Erythroblast (primary cell): Measurements from ENCODE around the gene MPLKIP.

ENCODE experiments used
- GATA1 ChIP-seq: IDR thresholded peaks from 2 replicates; pipeline ENCODE4 v1.6.1; 2011; ENCODE audit warnings: low read depth, mild to moderate bottlenecking, control low read depth, low read length, moderate library complexity
- POLR2A ChIP-seq: IDR thresholded peaks from 2 replicates; pipeline ENCODE4 v1.6.1; 2011; ENCODE audit warnings: mild to moderate bottlenecking, low read length

DNA sequence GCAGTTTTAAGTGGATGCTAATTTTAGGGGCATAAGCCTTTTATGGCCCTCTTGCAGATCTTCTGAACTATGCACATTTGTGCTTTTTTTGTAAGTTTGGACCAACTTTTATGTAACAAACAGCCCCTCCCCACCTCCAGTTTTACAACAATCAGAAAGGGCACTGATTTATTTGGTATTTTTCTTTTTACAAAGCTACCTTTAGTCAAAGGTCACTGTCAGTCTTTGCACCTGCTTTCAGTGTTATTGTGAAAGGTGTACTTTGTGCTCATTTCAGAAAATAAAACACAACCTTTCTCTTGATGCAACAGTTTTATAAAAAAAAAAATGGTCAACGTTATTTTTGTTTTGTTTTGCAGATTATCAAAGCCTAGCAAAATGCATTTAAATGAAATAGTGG is 39.2 kb downstream of the MPLKIP start:
- TF ChIP-seq POLR2A, result no peak
- TF ChIP-seq GATA1, result no peak
